Suprapubic skin (tissue), 4 donors: ENCODE results near the gene GTF2IRD1.

ENCODE experiments used
- POLR2A ChIP-seq, 2 donors: fragments of 450-650 bp; IDR thresholded peaks; one replicate each; pipeline ENCODE4 v1.6.1; 2017; ENCODE audit warnings: antibody characterized with exemption in 2 of 2, mild to moderate bottlenecking in 2 of 2, moderate library complexity in 2 of 2
- POLR2AphosphoS5 ChIP-seq, 3 donors: sonication (generic); formaldehyde crosslinking; IDR thresholded peaks; one replicate each; pipeline ENCODE4 v1.6.1; 2017; ENCODE audit warnings: antibody characterized with exemption in 3 of 3
- TF ChIP-seq, protein P1 (sequence below), 2 donors: fragments of 200-600 bp in 1 of 2; fragments of 450-650 bp in 1 of 2; sonication (generic) in 1 of 2; IDR thresholded peaks; one replicate each; pipeline ENCODE4 v1.5.1; 2016 to 2019; ENCODE audit warnings: antibody characterized with exemption in 2 of 2, mild to moderate bottlenecking in 1 of 2, moderate library complexity in 1 of 2

DNA sequence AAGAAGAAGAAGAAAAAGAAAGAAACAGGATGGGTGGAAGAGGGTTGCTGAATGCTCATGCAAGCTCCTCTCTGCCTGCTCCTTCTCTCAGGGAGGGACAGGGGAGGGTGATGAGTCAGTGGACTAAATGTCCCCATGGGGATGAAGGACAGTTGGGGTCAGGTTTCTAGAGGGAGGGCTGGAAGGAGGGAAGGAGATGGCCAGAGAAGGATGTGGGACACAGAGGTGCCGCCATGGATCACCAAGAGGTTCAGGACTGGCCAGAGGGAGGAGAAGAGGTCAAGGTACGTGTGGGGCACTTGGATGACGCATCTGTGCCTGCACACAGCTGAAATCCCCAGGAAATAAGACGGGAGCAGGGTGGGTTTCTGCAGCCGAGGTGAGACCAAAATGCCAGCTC lies 115.0 kb downstream of the GTF2IRD1 start:
- TF ChIP-seq POLR2A (IDR thresholded peaks at IDR 0.05): no peak
- TF ChIP-seq, protein P1, sequence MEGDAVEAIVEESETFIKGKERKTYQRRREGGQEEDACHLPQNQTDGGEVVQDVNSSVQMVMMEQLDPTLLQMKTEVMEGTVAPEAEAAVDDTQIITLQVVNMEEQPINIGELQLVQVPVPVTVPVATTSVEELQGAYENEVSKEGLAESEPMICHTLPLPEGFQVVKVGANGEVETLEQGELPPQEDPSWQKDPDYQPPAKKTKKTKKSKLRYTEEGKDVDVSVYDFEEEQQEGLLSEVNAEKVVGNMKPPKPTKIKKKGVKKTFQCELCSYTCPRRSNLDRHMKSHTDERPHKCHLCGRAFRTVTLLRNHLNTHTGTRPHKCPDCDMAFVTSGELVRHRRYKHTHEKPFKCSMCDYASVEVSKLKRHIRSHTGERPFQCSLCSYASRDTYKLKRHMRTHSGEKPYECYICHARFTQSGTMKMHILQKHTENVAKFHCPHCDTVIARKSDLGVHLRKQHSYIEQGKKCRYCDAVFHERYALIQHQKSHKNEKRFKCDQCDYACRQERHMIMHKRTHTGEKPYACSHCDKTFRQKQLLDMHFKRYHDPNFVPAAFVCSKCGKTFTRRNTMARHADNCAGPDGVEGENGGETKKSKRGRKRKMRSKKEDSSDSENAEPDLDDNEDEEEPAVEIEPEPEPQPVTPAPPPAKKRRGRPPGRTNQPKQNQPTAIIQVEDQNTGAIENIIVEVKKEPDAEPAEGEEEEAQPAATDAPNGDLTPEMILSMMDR (IDR thresholded peaks at IDR 0.05): no peak
- no peak for TF ChIP-seq POLR2AphosphoS5 (IDR thresholded peaks at IDR 0.05)
